Suprapubic skin (tissue), 4 donors: ENCODE results near the gene FAM118A. TPM values are rescaled to one million over a fixed set of nuclear protein-coding genes. Genes with fewer than 3 reads are reported as not detected.

Experiments used
- DNase-seq, 2 donors: peaks; one replicate each; pipeline ENCODE4 v3.0.0-alpha.2; 2019; ENCODE audit warnings: low spot score in 2 of 2
- H3K27ac ChIP-seq: fragments of 200-600 bp; sonication (generic); one replicate; pipeline ENCODE4 v1.5.1; 2019
- H3K27me3 ChIP-seq: fragments of 200-600 bp; sonication (generic); one replicate; pipeline ENCODE4 v1.5.1; 2019
- H3K36me3 ChIP-seq: fragments of 200-600 bp; sonication (generic); one replicate; pipeline ENCODE4 v1.5.1; 2019
- H3K4me1 ChIP-seq: fragments of 200-600 bp; sonication (generic); one replicate; pipeline ENCODE4 v1.5.1; 2019
- H3K4me3 ChIP-seq: fragments of 200-600 bp; sonication (generic); one replicate; pipeline ENCODE4 v1.5.1; 2019; ENCODE audit warnings: mild to moderate bottlenecking
- H3K9me3 ChIP-seq: fragments of 200-600 bp; sonication (generic); one replicate; pipeline ENCODE4 v1.5.1; 2019
- CTCF ChIP-seq, 2 donors: fragments of 200-600 bp in 1 of 2; fragments of 450-650 bp in 1 of 2; sonication (generic) in 1 of 2; IDR thresholded peaks; one replicate each; pipeline ENCODE4 v1.5.1; 2016 to 2019; ENCODE audit warnings: antibody characterized with exemption in 2 of 2, mild to moderate bottlenecking in 1 of 2, moderate library complexity in 1 of 2
- EP300 ChIP-seq: sonication (generic); formaldehyde crosslinking; IDR thresholded peaks from one replicate; pipeline ENCODE4 v1.6.1; 2017; ENCODE audit warnings: antibody characterized with exemption
- POLR2A ChIP-seq, 2 donors: fragments of 450-650 bp; IDR thresholded peaks; one replicate each; pipeline ENCODE4 v1.6.1; 2017; ENCODE audit warnings: antibody characterized with exemption in 2 of 2, mild to moderate bottlenecking in 2 of 2, moderate library complexity in 2 of 2
- POLR2AphosphoS5 ChIP-seq, 3 donors: sonication (generic); formaldehyde crosslinking; IDR thresholded peaks; one replicate each; pipeline ENCODE4 v1.6.1; 2017; ENCODE audit warnings: antibody characterized with exemption in 3 of 3
- WGBS: methylation state at CpG from one replicate; pipeline ENCODE4 v1.1.5; 2018; 5-methylcytosine and 5-hydroxymethylcytosine counted together
- total RNA-seq, 4 donors: library from RNA; depleted of rRNA; stranded (reverse); fragments of >200 nt; gene quantifications; one replicate each; pipeline ENCODE4 v1.1.0, GENCODE V29; 2016

The FAM118A gene
- total RNA-seq, 4 donors from 2014 or later, result 22.7 to 65.8 (median 37.2) TPM

GRCh38 chr22:45298934-45299505 lies 10.7 kb upstream of the FAM118A start:
- whole genome bisulfite sequencing, result 87% methylated on average over 14 of the region's 15 CpGs
- no peaks in the 10 kb centered on the region for H3K9me3 ChIP-seq
- TF ChIP-seq CTCF (IDR thresholded peaks at IDR 0.05), result no peak
- no peak for TF ChIP-seq POLR2AphosphoS5 (IDR thresholded peaks at IDR 0.05)
- no peak for TF ChIP-seq POLR2A (IDR thresholded peaks at IDR 0.05)
- TF ChIP-seq EP300, result no peak
- no peak overlapping the region for H3K27ac ChIP-seq
- no peaks in the 10 kb centered on the region for H3K36me3 ChIP-seq
- H3K4me1 ChIP-seq, result no peaks in the 10 kb centered on the region
- DNase-seq, result no peak
- no peak overlapping the region for H3K4me3 ChIP-seq
- no peaks in the 10 kb centered on the region for H3K27me3 ChIP-seq

DNA sequence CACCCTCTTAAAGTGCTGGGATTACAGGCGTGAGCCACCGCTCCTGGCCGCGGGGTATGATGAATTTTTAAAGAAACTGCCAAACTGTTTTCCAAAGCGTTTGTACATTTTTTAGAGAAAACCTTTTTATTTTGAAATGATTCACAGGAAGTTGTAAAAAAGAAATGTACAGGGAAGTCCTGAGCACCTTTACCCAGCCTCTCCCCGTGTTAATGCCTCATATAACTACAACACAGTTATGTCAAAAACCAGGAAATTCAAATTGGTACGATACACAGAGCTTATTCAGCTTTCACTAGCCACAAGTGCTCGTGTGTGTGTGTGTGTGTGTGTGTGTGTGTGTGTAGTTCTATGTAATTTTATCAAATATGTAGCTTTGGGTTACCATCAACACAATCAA lies 7.0 kb upstream of the FAM118A start:
- no peak overlapping the region for H3K4me3 ChIP-seq
- H3K36me3 ChIP-seq, result no peaks in the 10 kb centered on the region
- no peaks in the 10 kb centered on the region for H3K9me3 ChIP-seq
- H3K4me1 ChIP-seq, result no peaks in the 10 kb centered on the region
- WGBS, result 70% methylated on average over 8 of the region's 8 CpGs
- no peaks in the 10 kb centered on the region for H3K27me3 ChIP-seq
- DNase-seq, result no peak
- TF ChIP-seq EP300, result no peak
- TF ChIP-seq POLR2AphosphoS5 (IDR thresholded peaks at IDR 0.05), result no peak
- no peak for TF ChIP-seq CTCF (IDR thresholded peaks at IDR 0.05)
- TF ChIP-seq POLR2A (IDR thresholded peaks at IDR 0.05), result no peak
- no peak overlapping the region for H3K27ac ChIP-seq

GRCh38 chr22:45303181-45303580 lies 6.6 kb upstream of the FAM118A start:
- Histone ChIP-seq H3K36me3 (no peaks in the 10 kb centered on the region), H3K4me1 (no peaks in the 10 kb centered on the region), H3K4me3 (no peak overlapping the region), H3K9me3 (no peaks in the 10 kb centered on the region), H3K27me3 (no peaks in the 10 kb centered on the region), H3K27ac (no peak overlapping the region)
- TF ChIP-seq CTCF (IDR thresholded peaks at IDR 0.05), result no peak
- no peak for TF ChIP-seq POLR2A (IDR thresholded peaks at IDR 0.05)
- TF ChIP-seq POLR2AphosphoS5 (IDR thresholded peaks at IDR 0.05), result no peak
- no peak for TF ChIP-seq EP300
- DNase-seq, result no peak
- WGBS, result 73% methylated on average over 7 of the region's 7 CpGs

GRCh38 chr22:45304971-45305370 lies 4.8 kb upstream of the FAM118A start:
- WGBS, result 72% methylated on average over 6 of the region's 6 CpGs
- no peaks in the 10 kb centered on the region for H3K36me3 ChIP-seq
- no peak overlapping the region for H3K4me3 ChIP-seq
- TF ChIP-seq EP300 (no peak), POLR2AphosphoS5 (IDR thresholded peaks at IDR 0.05) (no peak), POLR2A (IDR thresholded peaks at IDR 0.05) (no peak), CTCF (IDR thresholded peaks at IDR 0.05) (no peak)
- H3K4me1 ChIP-seq, result peaks cover 4% of the 10 kb centered on the region
- no peak overlapping the region for H3K27ac ChIP-seq
- H3K27me3 ChIP-seq, result no peaks in the 10 kb centered on the region
- no peak for DNase-seq
- H3K9me3 ChIP-seq, result no peaks in the 10 kb centered on the region

DNA sequence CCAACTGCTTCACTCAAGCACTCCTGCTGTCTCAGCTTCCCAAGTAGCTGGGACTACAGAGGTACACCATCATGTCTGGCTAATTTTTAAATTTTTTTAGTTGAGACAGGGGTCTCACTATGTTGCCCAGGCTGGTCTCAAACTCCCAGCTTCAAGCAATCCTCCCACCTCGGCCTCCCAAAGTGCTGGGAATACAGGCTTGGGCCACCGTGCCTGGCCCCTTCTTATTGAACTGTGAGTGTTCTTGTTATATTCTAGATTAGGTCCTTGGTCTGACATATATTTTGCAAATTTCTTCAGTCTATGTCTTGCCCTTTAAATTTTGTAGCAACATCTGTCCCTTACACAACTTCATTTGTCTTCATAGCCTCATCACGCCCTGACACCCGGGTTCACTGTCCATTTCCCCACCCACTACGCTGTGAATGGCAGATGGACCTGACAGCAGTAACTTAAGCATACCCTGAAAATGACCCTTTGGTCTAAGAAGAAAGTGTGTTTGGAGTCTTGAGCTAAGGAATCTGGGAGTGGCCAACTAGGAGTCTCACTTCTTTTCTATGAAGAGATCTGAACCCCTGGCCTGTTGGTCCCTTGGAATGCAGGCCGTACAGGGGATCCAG lies 4.2 kb upstream of the FAM118A start:
- WGBS, result 76% methylated on average over 6 of the region's 6 CpGs
- no peak overlapping the region for H3K27ac ChIP-seq
- no peaks in the 10 kb centered on the region for H3K36me3 ChIP-seq
- H3K27me3 ChIP-seq, result no peaks in the 10 kb centered on the region
- H3K4me3 ChIP-seq, result no peak overlapping the region
- peaks cover 10% of the 10 kb centered on the region for H3K4me1 ChIP-seq
- no peaks in the 10 kb centered on the region for H3K9me3 ChIP-seq
- TF ChIP-seq EP300, result no peak
- no peak for TF ChIP-seq CTCF (IDR thresholded peaks at IDR 0.05)
- no peak for TF ChIP-seq POLR2AphosphoS5 (IDR thresholded peaks at IDR 0.05)
- TF ChIP-seq POLR2A (IDR thresholded peaks at IDR 0.05), result no peak
- no peak for DNase-seq
